Measurements from ENCODE around the gene LY6G5C.

Gene LY6G5C

DNA sequence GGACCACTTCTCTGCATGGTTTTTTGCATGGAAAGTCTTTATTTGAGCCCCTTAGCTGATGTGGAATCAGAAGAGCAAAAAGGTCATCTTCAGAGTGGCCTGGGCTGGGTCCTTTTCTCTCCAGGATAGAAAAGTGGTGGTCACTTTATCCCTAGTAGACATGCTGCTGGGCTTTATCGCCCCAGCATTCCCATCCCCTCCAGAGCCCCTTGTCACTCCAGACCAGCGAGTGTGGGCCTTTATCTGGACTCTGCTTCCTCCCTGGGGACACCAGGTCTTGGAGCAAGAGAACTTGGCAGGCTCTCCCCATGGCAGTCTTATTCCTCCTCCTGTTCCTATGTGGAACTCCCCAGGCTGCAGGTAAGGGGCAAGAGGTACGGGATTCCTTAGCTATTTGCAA, 25.7 kb upstream of the LY6G5C start, which contains the start of gene LY6G6F:
Gene LY6G6F (plus strand): TSS at position 268 of the 400 bp plus-strand sequence. CDS start 41 bp downstream, at position 309.
- TF ChIP-seq, protein P1, sequence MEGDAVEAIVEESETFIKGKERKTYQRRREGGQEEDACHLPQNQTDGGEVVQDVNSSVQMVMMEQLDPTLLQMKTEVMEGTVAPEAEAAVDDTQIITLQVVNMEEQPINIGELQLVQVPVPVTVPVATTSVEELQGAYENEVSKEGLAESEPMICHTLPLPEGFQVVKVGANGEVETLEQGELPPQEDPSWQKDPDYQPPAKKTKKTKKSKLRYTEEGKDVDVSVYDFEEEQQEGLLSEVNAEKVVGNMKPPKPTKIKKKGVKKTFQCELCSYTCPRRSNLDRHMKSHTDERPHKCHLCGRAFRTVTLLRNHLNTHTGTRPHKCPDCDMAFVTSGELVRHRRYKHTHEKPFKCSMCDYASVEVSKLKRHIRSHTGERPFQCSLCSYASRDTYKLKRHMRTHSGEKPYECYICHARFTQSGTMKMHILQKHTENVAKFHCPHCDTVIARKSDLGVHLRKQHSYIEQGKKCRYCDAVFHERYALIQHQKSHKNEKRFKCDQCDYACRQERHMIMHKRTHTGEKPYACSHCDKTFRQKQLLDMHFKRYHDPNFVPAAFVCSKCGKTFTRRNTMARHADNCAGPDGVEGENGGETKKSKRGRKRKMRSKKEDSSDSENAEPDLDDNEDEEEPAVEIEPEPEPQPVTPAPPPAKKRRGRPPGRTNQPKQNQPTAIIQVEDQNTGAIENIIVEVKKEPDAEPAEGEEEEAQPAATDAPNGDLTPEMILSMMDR (conservative IDR thresholded peaks at IDR 0.05): no peak
- no peak for TF ChIP-seq ZFX (IDR thresholded peaks at IDR 0.05)
- H3K27ac ChIP-seq: no peak within 1 kb of the TSS

GRCh38 chr6:31705931-31706330, 25.1 kb upstream of the LY6G5C start:
- H3K27ac ChIP-seq: no peak overlapping the region
- TF ChIP-seq, protein P1 (conservative IDR thresholded peaks at IDR 0.05): no peak
- TF ChIP-seq ZFX (IDR thresholded peaks at IDR 0.05): no peak

- peak within 1 kb of the TSS; percentile 75 for H3K27ac ChIP-seq
- TF ChIP-seq, protein P1 (conservative IDR thresholded peaks at IDR 0.05): no peak
- TF ChIP-seq ZFX (IDR thresholded peaks at IDR 0.05): peak; percentile 42; the same call in 1 of the 2 replicates
Observed at GRCh38 chr6:31702819-31703716, 22.2 kb upstream of the LY6G5C start, which contains the start of gene ABHD16A. Gene ABHD16A (minus strand): TSS chr6:31703324. CDS start chr6:31703281, 43 bp downstream.

GRCh38 chr6:31702405-31702818, 21.5 kb upstream of the LY6G5C start:
- H3K27ac ChIP-seq: peak overlapping the region; percentile 75
- no peak for TF ChIP-seq ZFX (IDR thresholded peaks at IDR 0.05)
- TF ChIP-seq, protein P1 (conservative IDR thresholded peaks at IDR 0.05): no peak

- peak overlapping the region; percentile 75 for H3K27ac ChIP-seq
- TF ChIP-seq ZFX (IDR thresholded peaks at IDR 0.05): no peak
- TF ChIP-seq, protein P1 (conservative IDR thresholded peaks at IDR 0.05): no peak
Observed at GRCh38 chr6:31701666-31702404, 21.0 kb upstream of the LY6G5C start.

DNA sequence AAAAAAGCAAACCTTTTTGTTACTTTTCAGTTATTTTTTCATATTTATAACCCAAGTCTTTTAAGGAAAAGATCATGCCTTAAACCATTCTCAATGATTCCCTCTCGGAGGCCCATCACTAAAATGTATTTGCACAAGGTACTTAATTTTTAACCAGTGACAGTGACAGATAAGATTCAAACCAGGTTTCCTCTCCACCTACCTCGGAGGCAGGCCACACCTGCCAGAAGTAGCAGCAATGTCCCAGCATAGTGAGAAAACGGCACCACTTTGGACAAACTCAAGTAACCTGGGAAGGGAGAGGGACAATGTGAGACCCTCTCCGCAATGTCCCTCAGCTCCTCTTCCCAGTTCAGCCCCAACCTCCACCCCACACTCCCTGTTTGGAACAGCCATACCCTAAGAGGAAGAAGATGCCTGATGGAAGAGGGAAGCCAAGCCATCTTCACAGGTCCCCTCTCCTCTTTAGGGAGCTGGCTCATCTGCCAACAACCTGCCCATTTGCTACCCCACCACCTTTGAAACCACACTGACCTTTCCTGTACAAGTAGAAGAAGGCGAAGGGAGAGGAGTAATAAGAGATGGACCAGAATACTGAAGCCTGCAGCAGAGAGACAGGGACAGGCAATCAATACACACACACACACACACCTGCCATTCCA, 20.0 kb upstream of the LY6G5C start:
- no peak for TF ChIP-seq ZFX (IDR thresholded peaks at IDR 0.05)
- TF ChIP-seq, protein P1 (conservative IDR thresholded peaks at IDR 0.05): no peak
- no peak overlapping the region for H3K27ac ChIP-seq
